Tibial artery (tissue), 4 donors: ENCODE data around the gene KRTAP20-1.

ENCODE experiments used
- DNase-seq, 2 donors: peaks; one replicate each; pipeline ENCODE4 v3.0.0-alpha.2; 2019
- H3K27ac ChIP-seq, 2 donors: fragments of 200-600 bp; sonication (generic) in 1 of 2; 1 replicate in 1 of 2; 2 replicates in 1 of 2; pipeline ENCODE4 v1.5.1; 2018 to 2019; ENCODE audit warnings: mild to moderate bottlenecking in 1 of 2
- H3K27me3 ChIP-seq, 2 donors: fragments of 200-600 bp; sonication (generic) in 1 of 2; one replicate each; pipeline versions ENCODE4 v1.5.1 to v1.6.0; 2016 to 2019
- H3K36me3 ChIP-seq, 3 donors: fragments of 200-600 bp; sonication (generic) in 2 of 3; one replicate each; pipeline ENCODE4 v1.5.1; 2016 to 2019; ENCODE audit warnings: mild to moderate bottlenecking in 2 of 3
- H3K4me1 ChIP-seq, 4 donors: fragments of 200-600 bp; sonication (generic) in 2 of 4; 1 replicate in 3 of 4; 2 replicates in 1 of 4; pipeline ENCODE4 v1.5.1; 2016 to 2019
- H3K4me3 ChIP-seq, 2 donors: fragments of 200-600 bp; sonication (generic) in 1 of 2; 1 replicate in 1 of 2; 2 replicates in 1 of 2; pipeline ENCODE4 v1.5.1; 2018 to 2019; ENCODE audit warnings: mild to moderate bottlenecking in 2 of 2
- H3K9me3 ChIP-seq, 3 donors: fragments of 200-600 bp; sonication (generic) in 1 of 3; one replicate each; pipeline ENCODE4 v1.5.1; 2016 to 2019
- CTCF ChIP-seq, 2 experiments: fragments of 200-600 bp in 1 of 2; fragments of 450-650 bp in 1 of 2; IDR thresholded peaks; one replicate each; pipeline ENCODE4 v1.5.1; 2017 to 2019; ENCODE audit warnings: antibody characterized with exemption in 2 of 2, mild to moderate bottlenecking in 1 of 2, moderate library complexity in 1 of 2
- intact Hi-C: fragments of 100-400 bp; cut with DNase I; formaldehyde crosslinking; loops from one replicate; pipeline ENCODE4 v1.15.0; 2023; ENCODE audit warnings: low total_unique reads

The KRTAP20-1 gene

GRCh38 chr21:30616125-30616524, at the start of gene KRTAP20-1:
KRTAP20-1 (plus strand) TSS chr21:30616425; CDS start chr21:30616455, 30 bp downstream.
- Histone ChIP-seq H3K36me3 (no peaks in the 10 kb centered on the region), H3K4me3 (no peak within 1 kb of the TSS), H3K9me3 (no peaks in the 10 kb centered on the region), H3K4me1 (no peaks in the 10 kb centered on the region), H3K27ac (no peak within 1 kb of the TSS), H3K27me3 (no peaks in the 10 kb centered on the region)
- TF ChIP-seq CTCF (IDR thresholded peaks at IDR 0.05) = no peak
- intact Hi-C loops = no loop called here
- no peak for DNase-seq

GRCh38 chr21:30567617-30568016, 48.6 kb upstream of the KRTAP20-1 start:
- Histone ChIP-seq H3K36me3 (no peaks in the 10 kb centered on the region), H3K4me1 (no peaks in the 10 kb centered on the region), H3K9me3 (no peaks in the 10 kb centered on the region), H3K27me3 (no peaks in the 10 kb centered on the region), H3K4me3 (no peak overlapping the region), H3K27ac (no peak overlapping the region)
- no peak for TF ChIP-seq CTCF (IDR thresholded peaks at IDR 0.05)
- intact Hi-C loops = no loop called here
- DNase-seq = no peak

- H3K9me3 ChIP-seq = no peaks in the 10 kb centered on the region
- no peak overlapping the region for H3K4me3 ChIP-seq
- no peaks in the 10 kb centered on the region for H3K27me3 ChIP-seq
- no peaks in the 10 kb centered on the region for H3K4me1 ChIP-seq
- H3K36me3 ChIP-seq = no peaks in the 10 kb centered on the region
- H3K27ac ChIP-seq = no peak overlapping the region
- DNase-seq = no peak
- intact Hi-C loops = no loop called here
- TF ChIP-seq CTCF (IDR thresholded peaks at IDR 0.05) = no peak
These were observed 38.5 kb upstream of the KRTAP20-1 start for GRCh38 chr21:30577766-30578165.

- DNase-seq = no peak
- Histone ChIP-seq H3K4me1 (no peaks in the 10 kb centered on the region), H3K9me3 (no peaks in the 10 kb centered on the region), H3K27me3 (no peaks in the 10 kb centered on the region), H3K27ac (no peak overlapping the region), H3K36me3 (no peaks in the 10 kb centered on the region), H3K4me3 (no peak overlapping the region)
- intact Hi-C loops = no loop called here
- TF ChIP-seq CTCF (IDR thresholded peaks at IDR 0.05) = no peak
These were observed 36.9 kb upstream of the KRTAP20-1 start for GRCh38 chr21:30579346-30579745.

GRCh38 chr21:30580132-30580531, 36.1 kb upstream of the KRTAP20-1 start:
- Histone ChIP-seq H3K4me3 (no peak overlapping the region), H3K9me3 (no peaks in the 10 kb centered on the region), H3K4me1 (no peaks in the 10 kb centered on the region), H3K27ac (no peak overlapping the region), H3K36me3 (no peaks in the 10 kb centered on the region), H3K27me3 (no peaks in the 10 kb centered on the region)
- DNase-seq = no peak
- TF ChIP-seq CTCF (IDR thresholded peaks at IDR 0.05) = no peak
- intact Hi-C loops = no loop called here

GRCh38 chr21:30582870-30583269, 33.4 kb upstream of the KRTAP20-1 start:
- intact Hi-C loops = no loop called here
- H3K27me3 ChIP-seq = no peaks in the 10 kb centered on the region
- no peaks in the 10 kb centered on the region for H3K36me3 ChIP-seq
- H3K4me3 ChIP-seq = no peak overlapping the region
- no peaks in the 10 kb centered on the region for H3K9me3 ChIP-seq
- no peak for DNase-seq
- TF ChIP-seq CTCF (IDR thresholded peaks at IDR 0.05) = no peak
- no peaks in the 10 kb centered on the region for H3K4me1 ChIP-seq
- H3K27ac ChIP-seq = no peak overlapping the region
